Ovary (tissue), 3 donors: ENCODE data around the gene PSMD4.

ENCODE experiments used
- CTCF ChIP-seq, 3 donors: fragments of 450-650 bp in 2 of 3; fragments of 200-600 bp in 1 of 3; IDR thresholded peaks; one replicate each; pipeline versions ENCODE4 v1.5.1 to v1.8.0; 2016 to 2022; ENCODE audit warnings: antibody characterized with exemption in 3 of 3, mild to moderate bottlenecking in 1 of 3
- EP300 ChIP-seq: sonication (generic); formaldehyde crosslinking; IDR thresholded peaks from one replicate; pipeline ENCODE4 v1.6.1; 2017; ENCODE audit warnings: antibody characterized with exemption
- POLR2A ChIP-seq: fragments of 450-650 bp; IDR thresholded peaks from one replicate; pipeline ENCODE4 v1.6.1; 2017; ENCODE audit warnings: antibody characterized with exemption, mild to moderate bottlenecking, moderate library complexity
- donor health status: DM: no; HTN: no; CAD: no.

DNA sequence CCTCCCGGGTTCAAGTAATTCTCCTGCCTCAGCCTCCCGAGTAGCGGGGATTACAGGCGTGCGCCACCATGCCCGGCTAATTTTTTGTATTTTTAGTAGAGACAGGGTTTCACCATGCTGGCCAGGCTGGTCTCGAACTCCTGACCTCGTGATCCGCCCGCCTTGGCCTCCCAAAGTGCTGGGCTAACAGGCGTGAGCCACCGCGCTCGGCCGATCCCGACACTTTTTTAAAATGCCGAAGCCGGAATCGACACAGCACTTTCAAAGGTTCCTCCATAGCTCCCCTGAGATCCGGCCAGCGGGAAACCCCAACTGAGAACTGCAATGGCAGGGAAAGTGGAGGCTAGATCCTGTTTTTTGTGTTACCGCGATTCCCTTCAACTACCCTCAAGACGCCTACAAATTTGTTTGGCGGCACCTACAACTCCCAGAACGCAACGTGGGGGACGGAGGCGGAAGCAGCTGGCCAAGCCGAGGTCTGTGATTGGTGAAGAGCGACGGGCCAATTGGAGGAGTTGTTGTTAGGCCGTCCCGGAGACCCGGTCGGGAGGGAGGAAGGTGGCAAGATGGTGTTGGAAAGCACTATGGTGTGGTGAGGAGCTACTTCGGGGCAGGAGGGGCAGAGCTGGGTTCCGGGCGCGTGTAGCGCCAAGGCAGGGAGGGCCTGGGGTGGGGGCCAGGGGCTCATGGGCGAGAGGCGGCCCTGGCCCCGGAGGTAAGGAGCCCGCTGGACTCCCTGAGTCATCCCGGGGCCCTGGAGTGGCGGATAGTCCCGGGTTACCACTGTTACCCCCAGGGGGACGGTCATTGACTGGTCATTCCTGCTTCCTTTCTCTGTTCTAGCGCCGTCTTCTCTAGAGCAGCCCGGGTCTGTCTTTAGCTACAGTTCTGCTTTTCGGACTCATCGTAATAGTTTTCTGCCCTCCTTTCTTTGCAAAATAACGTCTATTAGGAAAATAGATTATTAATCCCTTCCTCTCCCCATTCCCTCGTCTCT, at the start of gene PSMD4:
- TF ChIP-seq CTCF (IDR thresholded peaks at IDR 0.05) (no peak), EP300 (no peak), POLR2A (peak; percentile 69)
